Measurements from ENCODE around the gene IFI27L1. TPM values are rescaled to one million over a fixed set of nuclear protein-coding genes. Genes with fewer than 3 reads are reported as not detected.

IFI27L1 gene
- total and polyA plus RNA-seq, 12 donors, result 7.7 to 47.4 (median 17.1) TPM

GRCh38 chr14:94135476-94135875, 54.4 kb downstream of the IFI27L1 start:
- Histone ChIP-seq H3K27ac (no peak overlapping the region), H3K36me3 (no peaks in the 10 kb centered on the region), H3K9me3 (peaks cover 0 to 11% (median 0%) of the 10 kb centered on the region in 11 donors), H3K4me3 (no peak overlapping the region), H3K4me1 (peaks cover 0 to 5% (median under 1%) of the 10 kb centered on the region in 9 donors), H3K27me3 (peaks cover 0 to 9% (median 4%) of the 10 kb centered on the region in 7 donors)
- DNase-seq, result no peak
- intact Hi-C loops (cut with DNase I), result loop anchor here in 9 of 10 donors (5.0 to 10.0 kb wide), 9 partner anchors 37 to 349 kb away; partner anchors contain the start of genes DDX24 (in 1 of the 9), IFI27L1 (in 1 of the 9) and PPP4R4 (in 1 of the 9)
- TF ChIP-seq, protein P1, sequence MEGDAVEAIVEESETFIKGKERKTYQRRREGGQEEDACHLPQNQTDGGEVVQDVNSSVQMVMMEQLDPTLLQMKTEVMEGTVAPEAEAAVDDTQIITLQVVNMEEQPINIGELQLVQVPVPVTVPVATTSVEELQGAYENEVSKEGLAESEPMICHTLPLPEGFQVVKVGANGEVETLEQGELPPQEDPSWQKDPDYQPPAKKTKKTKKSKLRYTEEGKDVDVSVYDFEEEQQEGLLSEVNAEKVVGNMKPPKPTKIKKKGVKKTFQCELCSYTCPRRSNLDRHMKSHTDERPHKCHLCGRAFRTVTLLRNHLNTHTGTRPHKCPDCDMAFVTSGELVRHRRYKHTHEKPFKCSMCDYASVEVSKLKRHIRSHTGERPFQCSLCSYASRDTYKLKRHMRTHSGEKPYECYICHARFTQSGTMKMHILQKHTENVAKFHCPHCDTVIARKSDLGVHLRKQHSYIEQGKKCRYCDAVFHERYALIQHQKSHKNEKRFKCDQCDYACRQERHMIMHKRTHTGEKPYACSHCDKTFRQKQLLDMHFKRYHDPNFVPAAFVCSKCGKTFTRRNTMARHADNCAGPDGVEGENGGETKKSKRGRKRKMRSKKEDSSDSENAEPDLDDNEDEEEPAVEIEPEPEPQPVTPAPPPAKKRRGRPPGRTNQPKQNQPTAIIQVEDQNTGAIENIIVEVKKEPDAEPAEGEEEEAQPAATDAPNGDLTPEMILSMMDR (IDR thresholded peaks at IDR 0.05), result no peak
- ATAC-seq, result no peak
- WGBS, 2 donors, result 74 to 75% methylated on average over 4 of the region's 4 CpGs

- DNase-seq, result peak; percentile 87 to 88
- H3K4me3 ChIP-seq, result no peak overlapping the region
- no peaks in the 10 kb centered on the region for H3K36me3 ChIP-seq
- peaks cover 0 to 5% (median 0%) of the 10 kb centered on the region in 9 donors for H3K4me1 ChIP-seq
- peak; percentile 87 to 95 (median 93) for ATAC-seq
- H3K27me3 ChIP-seq, result peaks cover 0 to 9% (median 4%) of the 10 kb centered on the region in 7 donors
- no peak overlapping the region for H3K27ac ChIP-seq
- TF ChIP-seq, protein P1 (IDR thresholded peaks at IDR 0.05), result peak; percentile 90 to 99 (median 96)
- peaks cover 0 to 11% (median 0%) of the 10 kb centered on the region in 11 donors for H3K9me3 ChIP-seq
- intact Hi-C loops (cut with DNase I), result loop anchor here (1.0 to 10.0 kb wide), 11 partner anchors 36 to 348 kb away; partner anchors contain the start of genes DDX24 (in 1 of the 10), IFI27L1 (in 1 of the 10) and PPP4R4 (in 1 of the 10)
- WGBS, 2 donors, result 30 to 32% methylated on average over 18 of the region's 18 CpGs
These were observed 55.6 kb downstream of the IFI27L1 start for GRCh38 chr14:94136575-94137331.

- TF ChIP-seq, protein P1 (IDR thresholded peaks at IDR 0.05), result no peak
- Histone ChIP-seq H3K27me3 (peaks cover 0 to 9% (median 4%) of the 10 kb centered on the region in 7 donors), H3K36me3 (no peaks in the 10 kb centered on the region), H3K4me3 (no peak overlapping the region), H3K27ac (no peak overlapping the region), H3K4me1 (peaks cover 0 to 5% (median 0%) of the 10 kb centered on the region in 9 donors), H3K9me3 (peaks cover 0 to 11% (median 0%) of the 10 kb centered on the region in 11 donors)
- DNase-seq, result no peak
- 86 to 89% methylated on average over 9 of the region's 9 CpGs for WGBS, 2 donors
- ATAC-seq, result no peak
- intact Hi-C loops (cut with DNase I), result loop anchor here in 9 of 10 donors (5.0 to 10.0 kb wide), 9 partner anchors 34 to 347 kb away; partner anchors contain the start of genes DDX24 (in 1 of the 9), IFI27L1 (in 1 of the 9) and PPP4R4 (in 1 of the 9)
These were observed 57.1 kb downstream of the IFI27L1 start for GRCh38 chr14:94138251-94138650.

DNA sequence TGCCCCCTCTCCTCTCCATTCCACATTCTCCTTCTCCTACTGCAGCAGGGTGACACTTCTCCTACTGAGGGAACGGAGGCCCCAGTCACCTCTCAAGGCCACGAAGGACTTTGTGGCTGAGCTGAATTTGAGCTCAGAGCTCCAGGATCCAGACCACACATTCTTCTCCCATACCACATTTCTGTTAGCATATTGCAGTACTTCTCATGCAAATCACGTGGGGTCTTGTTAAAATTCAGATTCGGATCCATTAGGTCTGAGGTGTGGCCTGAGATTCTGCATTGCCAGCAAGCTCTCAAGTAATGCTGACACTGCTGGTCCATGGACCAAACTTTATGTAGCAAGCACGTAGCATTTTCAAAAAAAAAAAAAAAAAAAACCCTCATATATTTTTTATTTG, 57.9 kb downstream of the IFI27L1 start:
- Histone ChIP-seq H3K36me3 (no peaks in the 10 kb centered on the region), H3K27me3 (peaks cover 0 to 9% (median 4%) of the 10 kb centered on the region in 7 donors), H3K27ac (no peak overlapping the region), H3K9me3 (peaks cover 0 to 11% (median 0%) of the 10 kb centered on the region in 11 donors), H3K4me1 (peaks cover 0 to 5% (median 0%) of the 10 kb centered on the region in 9 donors), H3K4me3 (no peak overlapping the region)
- TF ChIP-seq, protein P1 (IDR thresholded peaks at IDR 0.05), result no peak
- 69 to 81% methylated on average over 5 of the region's 5 CpGs for WGBS, 2 donors
- ATAC-seq, result no peak
- DNase-seq, result no peak
- intact Hi-C loops (cut with DNase I), result loop anchor here in 9 of 10 donors (5.0 to 10.0 kb wide), 9 partner anchors 33 to 346 kb away; partner anchors contain the start of genes DDX24 (in 1 of the 9), IFI27L1 (in 1 of the 9) and PPP4R4 (in 1 of the 9)
